Suppressor macrophage treated with lipopolysaccharide for 1 hour (primary cell): ENCODE measurements around the gene SLC66A2.

Experiments
- DNase-seq, 3 donors: peaks; one replicate each; pipeline ENCODE4 v3.0.0-alpha.2; 2020 to 2022

Gene SLC66A2

GRCh38 chr18:79935499-79935898 lies 16.0 kb downstream of the SLC66A2 start:
- DNase-seq: no peak

- DNase-seq: no peak
These were observed 16.4 kb downstream of the SLC66A2 start for GRCh38 chr18:79935098-79935480.

- no peak for DNase-seq
These were observed 16.9 kb downstream of the SLC66A2 start for GRCh38 chr18:79934311-79935097.

- DNase-seq: no peak
These were observed 17.7 kb downstream of the SLC66A2 start for GRCh38 chr18:79933765-79934164.

GRCh38 chr18:79932907-79933306 lies 18.5 kb downstream of the SLC66A2 start:
- no peak for DNase-seq

- no peak for DNase-seq
These were observed 20.0 kb downstream of the SLC66A2 start for GRCh38 chr18:79931475-79931874.

GRCh38 chr18:79930020-79930642 lies 21.3 kb downstream of the SLC66A2 start:
- DNase-seq: no peak

GRCh38 chr18:79928563-79928960 lies 22.9 kb downstream of the SLC66A2 start:
- DNase-seq: no peak

- DNase-seq: no peak
These were observed 23.6 kb downstream of the SLC66A2 start for GRCh38 chr18:79927607-79928562.

GRCh38 chr18:79926715-79927606 lies 24.5 kb downstream of the SLC66A2 start:
- DNase-seq: no peak

GRCh38 chr18:79926306-79926705 lies 25.1 kb downstream of the SLC66A2 start:
- no peak for DNase-seq

- no peak for DNase-seq
These were observed 26.4 kb downstream of the SLC66A2 start for GRCh38 chr18:79924814-79925731.

- no peak for DNase-seq
These were observed 27.4 kb downstream of the SLC66A2 start for GRCh38 chr18:79923896-79924585.

- DNase-seq: no peak
These were observed 28.5 kb downstream of the SLC66A2 start for GRCh38 chr18:79922971-79923411.

GRCh38 chr18:79921984-79922965 lies 29.2 kb downstream of the SLC66A2 start:
- DNase-seq: no peak

GRCh38 chr18:79919089-79919488 lies 32.4 kb downstream of the SLC66A2 start:
- DNase-seq: no peak

- no peak for DNase-seq
These were observed 32.8 kb downstream of the SLC66A2 start for GRCh38 chr18:79918615-79919011.

- DNase-seq: no peak
These were observed 33.4 kb downstream of the SLC66A2 start for GRCh38 chr18:79917853-79918614.
